A549 (cell line): Measurements from ENCODE around the gene DUSP2.

Experiments
- SMC3 ChIP-seq: fragments of >200 bp; sonication (Bioruptor Twin); formaldehyde crosslinking; IDR thresholded peaks from 3 replicates; pipeline ENCODE4 v1.6.1; 2018; ENCODE audit warnings: inconsistent platforms
- TF ChIP-seq, protein P1 (sequence below): fragments of >200 bp; sonication (Bioruptor Twin); formaldehyde crosslinking; IDR thresholded peaks from 3 replicates; pipeline ENCODE4 v1.5.1; 2016

DNA sequence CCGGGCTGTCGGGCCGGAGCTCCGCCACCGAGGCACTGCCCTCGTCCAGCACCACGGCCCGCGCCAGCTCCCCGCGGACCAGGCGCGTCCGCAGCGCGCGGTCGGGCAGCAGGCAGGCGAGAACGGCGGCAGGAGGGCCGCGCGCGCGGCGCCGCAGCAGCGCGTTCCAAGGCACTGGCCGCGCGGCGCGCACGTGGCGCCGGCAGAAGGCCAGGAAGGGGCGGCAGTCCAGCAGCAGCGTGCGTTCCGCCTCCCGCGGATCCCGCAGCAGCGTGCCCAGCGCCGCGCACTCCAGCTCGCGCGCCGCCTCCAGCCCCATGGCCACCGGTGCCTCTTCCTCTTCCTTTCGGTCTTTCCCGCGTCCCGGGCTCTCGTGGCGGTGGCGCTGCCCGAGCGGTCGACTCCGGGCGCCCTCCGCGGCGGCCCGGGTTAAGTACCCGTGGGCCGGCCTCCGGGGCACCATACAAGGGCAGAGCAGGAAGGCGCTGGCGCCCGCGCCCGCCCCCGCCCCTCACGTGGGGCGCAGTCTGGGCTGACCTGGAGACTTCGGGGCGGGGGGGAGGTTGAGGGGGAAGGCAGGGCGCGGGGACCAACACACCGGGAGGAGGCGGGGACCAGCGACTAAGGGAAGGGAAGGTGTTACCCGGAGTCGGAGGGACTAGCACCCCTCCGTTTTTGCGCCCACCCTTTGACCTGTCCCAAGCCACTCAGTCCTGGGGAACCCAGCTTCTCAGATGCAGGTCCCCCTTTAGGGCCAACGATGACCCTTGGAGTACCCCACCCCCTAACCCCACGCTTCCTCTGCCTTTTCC lies at the start of gene DUSP2:
- TF ChIP-seq, protein P1, sequence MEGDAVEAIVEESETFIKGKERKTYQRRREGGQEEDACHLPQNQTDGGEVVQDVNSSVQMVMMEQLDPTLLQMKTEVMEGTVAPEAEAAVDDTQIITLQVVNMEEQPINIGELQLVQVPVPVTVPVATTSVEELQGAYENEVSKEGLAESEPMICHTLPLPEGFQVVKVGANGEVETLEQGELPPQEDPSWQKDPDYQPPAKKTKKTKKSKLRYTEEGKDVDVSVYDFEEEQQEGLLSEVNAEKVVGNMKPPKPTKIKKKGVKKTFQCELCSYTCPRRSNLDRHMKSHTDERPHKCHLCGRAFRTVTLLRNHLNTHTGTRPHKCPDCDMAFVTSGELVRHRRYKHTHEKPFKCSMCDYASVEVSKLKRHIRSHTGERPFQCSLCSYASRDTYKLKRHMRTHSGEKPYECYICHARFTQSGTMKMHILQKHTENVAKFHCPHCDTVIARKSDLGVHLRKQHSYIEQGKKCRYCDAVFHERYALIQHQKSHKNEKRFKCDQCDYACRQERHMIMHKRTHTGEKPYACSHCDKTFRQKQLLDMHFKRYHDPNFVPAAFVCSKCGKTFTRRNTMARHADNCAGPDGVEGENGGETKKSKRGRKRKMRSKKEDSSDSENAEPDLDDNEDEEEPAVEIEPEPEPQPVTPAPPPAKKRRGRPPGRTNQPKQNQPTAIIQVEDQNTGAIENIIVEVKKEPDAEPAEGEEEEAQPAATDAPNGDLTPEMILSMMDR: no peak
- no peak for TF ChIP-seq SMC3
